Gastroesophageal sphincter (tissue), 4 donors: ENCODE data around the gene ARCN1. TPM values are rescaled to one million over a fixed set of nuclear protein-coding genes. Genes with fewer than 3 reads are reported as not detected.

Experiments used
- ATAC-seq: fragments of 150-250 bp; one replicate; pipeline ENCODE4 v1.9.1; 2016; ENCODE audit warnings: mild to moderate bottlenecking, moderate library complexity
- H3K27ac ChIP-seq, 4 donors: fragments of 200-600 bp; sonication (generic) in 3 of 4; 1 replicate in 3 of 4; 2 replicates in 1 of 4; pipeline ENCODE4 v1.5.1; 2016 to 2019
- H3K27me3 ChIP-seq: fragments of 200-600 bp; sonication (generic); one replicate; pipeline ENCODE4 v1.5.1; 2019
- H3K36me3 ChIP-seq, 2 donors: fragments of 200-600 bp; sonication (generic); one replicate each; pipeline ENCODE4 v1.5.1; 2019; ENCODE audit warnings: control low read depth in 1 of 2
- H3K4me1 ChIP-seq, 3 donors: fragments of 200-600 bp; sonication (generic); 1 replicate in 2 of 3; 2 replicates in 1 of 3; pipeline ENCODE4 v1.5.1; 2016 to 2019; ENCODE audit warnings: control low read depth in 2 of 3
- H3K4me3 ChIP-seq, 2 donors: fragments of 200-600 bp; sonication (generic); one replicate each; pipeline ENCODE4 v1.5.1; 2019; ENCODE audit warnings: mild to moderate bottlenecking in 1 of 2, moderate library complexity in 1 of 2
- H3K9me3 ChIP-seq, 3 donors: fragments of 200-600 bp; sonication (generic); one replicate each; pipeline ENCODE4 v1.5.1; 2017 to 2019; ENCODE audit warnings: control low read depth in 2 of 3
- CTCF ChIP-seq, 4 experiments: fragments of 200-600 bp in 2 of 4; fragments of 450-650 bp in 2 of 4; sonication (generic) in 1 of 4; IDR thresholded peaks; one replicate each; pipeline ENCODE4 v1.5.1; 2017 to 2019; ENCODE audit warnings: antibody characterized with exemption in 4 of 4, mild to moderate bottlenecking in 2 of 4, moderate library complexity in 2 of 4
- EP300 ChIP-seq: sonication (generic); formaldehyde crosslinking; IDR thresholded peaks from one replicate; pipeline ENCODE4 v1.6.1; 2017; ENCODE audit warnings: antibody characterized with exemption, mild to moderate bottlenecking
- POLR2A ChIP-seq, 2 donors: fragments of 450-650 bp; IDR thresholded peaks; one replicate each; pipeline ENCODE4 v1.6.1; 2017; ENCODE audit warnings: antibody characterized with exemption in 2 of 2, mild to moderate bottlenecking in 2 of 2, moderate library complexity in 1 of 2
- POLR2AphosphoS5 ChIP-seq: sonication (generic); formaldehyde crosslinking; IDR thresholded peaks from one replicate; pipeline ENCODE4 v1.6.1; 2017; ENCODE audit warnings: antibody characterized with exemption
- WGBS, 2 donors: methylation state at CpG; one replicate each; pipeline ENCODE4 v1.1.5; 2018; ENCODE audit warnings: low coverage in 1 of 2; 5-methylcytosine and 5-hydroxymethylcytosine counted together
- total RNA-seq, 4 donors: library from RNA; depleted of rRNA; stranded (reverse); fragments of >200 nt; gene quantifications; one replicate each; pipeline ENCODE4 v1.1.0, GENCODE V29; 2016

ARCN1 gene
- total RNA-seq, 4 donors from 2014 or later, result 84.9 to 141 (median 128) TPM

- H3K9me3 ChIP-seq, result no peaks in the 10 kb centered on the region
- H3K27me3 ChIP-seq, result no peaks in the 10 kb centered on the region
- no peak for ATAC-seq
- peaks cover 0 to 93% (median 29%) of the 10 kb centered on the region in 3 donors for H3K4me1 ChIP-seq
- H3K36me3 ChIP-seq, result peaks cover 0 to 13% of the 10 kb centered on the region in 2 donors
- 50 to 57% methylated on average over 2 to 6 of the region's 7 CpGs for WGBS, 2 donors
- peak overlapping the region in 1 of 2 donors; percentile 87 for H3K4me3 ChIP-seq
- peak overlapping the region in 3 of 4 donors; percentile 92 to 94 (median 92) for H3K27ac ChIP-seq
- TF ChIP-seq CTCF (IDR thresholded peaks at IDR 0.05) (no peak), POLR2AphosphoS5 (no peak), EP300 (no peak), POLR2A (IDR thresholded peaks at IDR 0.05) (no peak)
Measured at GRCh38 chr11:118606844-118607228, 34.6 kb downstream of the ARCN1 start.

GRCh38 chr11:118607401-118608359 lies 35.5 kb downstream of the ARCN1 start, which contains the start of gene PHLDB1:
PHLDB1 (plus strand) TSS chr11:118607615; CDS start chr11:118613837, 6,222 bp downstream.
- TF ChIP-seq POLR2AphosphoS5 (peak; percentile 10), CTCF (IDR thresholded peaks at IDR 0.05) (peak in 3 of 4 experiments; percentile 64 to 75 (median 69)), EP300 (no peak)
- no peaks in the 10 kb centered on the region for H3K9me3 ChIP-seq
- 0% methylated on average over 3 of the region's 72 CpGs; no CpG with 5 or more reads in 1 of the 2 donors for WGBS, 2 donors

GRCh38 chr11:118608360-118609227 lies 36.4 kb downstream of the ARCN1 start:
- Histone ChIP-seq H3K9me3 (no peaks in the 10 kb centered on the region), H3K36me3 (peaks cover 0 to 4% of the 10 kb centered on the region in 2 donors), H3K4me3 (peak overlapping the region; percentile 57 to 87), H3K27me3 (no peaks in the 10 kb centered on the region), H3K4me1 (peaks cover 0 to 96% (median 36%) of the 10 kb centered on the region in 3 donors), H3K27ac (peak overlapping the region; percentile 68 to 94 (median 92))
- WGBS, 2 donors, result 42 to 50% methylated on average over 2 to 6 of the region's 69 CpGs
- peak; percentile 77 for ATAC-seq
- peak; percentile 57 to 78 for TF ChIP-seq POLR2A (IDR thresholded peaks at IDR 0.05)
- peak; percentile 80 for TF ChIP-seq POLR2AphosphoS5
- no peak for TF ChIP-seq EP300

More at GRCh38 chr11:118607401-118608359, 35.5 kb downstream of the ARCN1 start, which contains the start of gene PHLDB1:
- Histone ChIP-seq H3K36me3 (peaks cover 0 to 5% of the 10 kb centered on the region in 2 donors), H3K27me3 (no peaks in the 10 kb centered on the region), H3K4me3 (peak within 1 kb of the TSS; percentile 57 to 87), H3K4me1 (peaks cover 0 to 95% (median 30%) of the 10 kb centered on the region in 3 donors), H3K27ac (peak within 1 kb of the TSS; percentile 68 to 94 (median 92))
- ATAC-seq, result peak; percentile 50

GRCh38 chr11:118609380-118610224 lies 37.4 kb downstream of the ARCN1 start:
- ATAC-seq, result no peak
- 38 to 40% methylated on average over 23 to 29 of the region's 57 CpGs for whole genome bisulfite sequencing, 2 donors
- H3K27ac ChIP-seq, result peak overlapping the region in 3 of 4 donors; percentile 92 to 94 (median 92)
- peaks cover 0 to 15% of the 10 kb centered on the region in 2 donors for H3K36me3 ChIP-seq
- H3K9me3 ChIP-seq, result no peaks in the 10 kb centered on the region
- TF ChIP-seq EP300, result no peak
- TF ChIP-seq POLR2AphosphoS5, result no peak
- no peak for TF ChIP-seq CTCF (IDR thresholded peaks at IDR 0.05)
- peak in 1 of 2 donors; percentile 11 for TF ChIP-seq POLR2A (IDR thresholded peaks at IDR 0.05)
- H3K27me3 ChIP-seq, result no peaks in the 10 kb centered on the region
- peaks cover 0 to 88% (median 30%) of the 10 kb centered on the region in 3 donors for H3K4me1 ChIP-seq
- peak overlapping the region; percentile 29 to 87 for H3K4me3 ChIP-seq
